Neural cell (in vitro differentiated cells): ENCODE data around the gene LTBP1. TPM values are rescaled to one million over a fixed set of nuclear protein-coding genes. Genes with fewer than 3 reads are reported as not detected.

Experiments
- H2AFZ ChIP-seq: fragments of 200-600, 300-800 bp; sonication (generic), shearing (Covaris generic); 2 replicates; pipeline ENCODE4 v1.6.0; 2014; ENCODE audit warnings: low read depth, mild to moderate bottlenecking, antibody characterized with exemption, low read length, moderate library complexity
- H3F3A ChIP-seq: fragments of 200-600 bp; shearing (Covaris generic); 2 replicates; pipeline ENCODE4 v1.6.1; 2016; ENCODE audit warnings: mild to moderate bottlenecking, moderate library complexity, mixed read lengths, antibody characterized with exemption, low read length; ENCODE audit not compliant: insufficient read depth, poor library complexity, severe bottlenecking
- H3K27ac ChIP-seq: fragments of 200-600, 300-800 bp; sonication (generic), shearing (Covaris generic); 2 replicates; pipeline ENCODE4 v1.5.1; 2014; ENCODE audit warnings: mild to moderate bottlenecking, low read length, moderate library complexity
- H3K27me3 ChIP-seq: fragments of 300-800, 200-600 bp; sonication (generic), shearing (Covaris generic); 2 replicates; pipeline ENCODE4 v1.6.0; 2014; ENCODE audit warnings: mild to moderate bottlenecking, low read depth, low read length, moderate library complexity; ENCODE audit not compliant: insufficient read depth
- H3K36me3 ChIP-seq: fragments of 300-800, 200-600 bp; sonication (generic), shearing (Covaris generic); 2 replicates; pipeline ENCODE4 v1.5.1; 2014; ENCODE audit warnings: mild to moderate bottlenecking, antibody characterized with exemption, low read length, moderate library complexity; ENCODE audit not compliant: insufficient read depth
- H3K4me2 ChIP-seq: fragments of 300-800, 200-600 bp; sonication (generic), shearing (Covaris generic); 2 replicates; pipeline ENCODE4 v1.6.0; 2014; ENCODE audit warnings: mild to moderate bottlenecking, low read length
- H3K4me3 ChIP-seq: fragments of 300-800, 200-600 bp; sonication (generic), shearing (Covaris generic); 2 replicates; pipeline ENCODE4 v1.5.1; 2014; ENCODE audit warnings: mild to moderate bottlenecking, low read length, moderate library complexity
- H3K79me2 ChIP-seq: fragments of 200-600 bp; shearing (Covaris generic); replicated peaks from 2 replicates; pipeline ENCODE4 v1.6.0; 2014; ENCODE audit warnings: mild to moderate bottlenecking, low read length, moderate library complexity; ENCODE audit not compliant: insufficient read depth
- H3K9ac ChIP-seq: fragments of 300-800, 200-600 bp; sonication (generic), shearing (Covaris generic); 2 replicates; pipeline ENCODE4 v1.6.1; 2016; ENCODE audit warnings: mild to moderate bottlenecking, low read length, mixed read lengths
- H3K9me2 ChIP-seq: fragments of 200-600 bp; shearing (Covaris generic); 2 replicates; pipeline ENCODE4 v1.6.1; 2016; ENCODE audit warnings: mild to moderate bottlenecking, low read length, mixed read lengths; ENCODE audit not compliant: insufficient read depth
- H3K9me3 ChIP-seq: fragments of 200-600, 300-800 bp; sonication (generic), shearing (Covaris generic); 2 replicates; pipeline ENCODE4 v1.6.1; 2016; ENCODE audit warnings: mild to moderate bottlenecking, mixed run types, low read length, moderate library complexity, mixed read lengths
- H4K20me1 ChIP-seq: fragments of 200-600 bp; shearing (Covaris generic); 2 replicates; pipeline ENCODE4 v1.6.1; 2016; ENCODE audit warnings: mild to moderate bottlenecking, mixed run types; ENCODE audit not compliant: insufficient read depth
- EP300 ChIP-seq: fragments of 450-650 bp; conservative IDR thresholded peaks from 2 replicates; pipeline ENCODE4 v1.6.1; 2014; ENCODE audit warnings: antibody characterized with exemption, mild to moderate bottlenecking, moderate library complexity; ENCODE audit not compliant: poor library complexity, severe bottlenecking
- EZH2 ChIP-seq: fragments of 200-600, 300-800 bp; shearing (Covaris generic), sonication (generic); IDR thresholded peaks from 2 replicates; pipeline ENCODE4 v1.6.1; 2014; ENCODE audit warnings: antibody characterized with exemption, low read length, borderline replicate concordance, mild to moderate bottlenecking; ENCODE audit not compliant: insufficient read depth, poor library complexity, severe bottlenecking
- MXI1 ChIP-seq: fragments of 450-650 bp; conservative IDR thresholded peaks from 2 replicates; pipeline ENCODE4 v1.6.1; 2014; ENCODE audit warnings: antibody characterized with exemption, mild to moderate bottlenecking; ENCODE audit not compliant: poor library complexity, severe bottlenecking
- POLR2AphosphoS5 ChIP-seq: IDR thresholded peaks from 2 replicates; pipeline ENCODE4 v1.6.1; 2012
- RAD21 ChIP-seq: fragments of 450-650 bp; conservative IDR thresholded peaks from 2 replicates; pipeline ENCODE4 v1.6.1; 2014; ENCODE audit warnings: antibody characterized with exemption, mild to moderate bottlenecking, moderate library complexity
- SMC3 ChIP-seq: fragments of 450-650 bp; conservative IDR thresholded peaks from 2 replicates; pipeline ENCODE4 v1.6.1; 2014; ENCODE audit warnings: antibody characterized with exemption, mild to moderate bottlenecking, moderate library complexity; ENCODE audit not compliant: poor library complexity
- TAF1 ChIP-seq: IDR thresholded peaks from 2 replicates; pipeline ENCODE4 v1.6.1; 2012; ENCODE audit warnings: low read depth
- polyA plus RNA-seq: library from polyadenylated mRNA; depleted of rRNA; stranded (reverse); fragments of >200 nt; gene quantifications from 2 replicates; pipeline ENCODE4 v1.2.3, GENCODE V29; 2014
- TF ChIP-seq, protein P1 (sequence below): IDR thresholded peaks from 2 replicates; pipeline ENCODE4 v1.6.1; 2012; ENCODE audit warnings: borderline replicate concordance
- TF ChIP-seq, protein P2 (sequence below): fragments of 450-650 bp; IDR thresholded peaks from 2 replicates; pipeline ENCODE4 v1.5.1; 2014; ENCODE audit warnings: antibody characterized with exemption, mild to moderate bottlenecking, moderate library complexity; ENCODE audit not compliant: poor library complexity, severe bottlenecking

LTBP1 gene
- polyA plus RNA-seq, 1 donor from 2014 or later, result 1.8 TPM

DNA sequence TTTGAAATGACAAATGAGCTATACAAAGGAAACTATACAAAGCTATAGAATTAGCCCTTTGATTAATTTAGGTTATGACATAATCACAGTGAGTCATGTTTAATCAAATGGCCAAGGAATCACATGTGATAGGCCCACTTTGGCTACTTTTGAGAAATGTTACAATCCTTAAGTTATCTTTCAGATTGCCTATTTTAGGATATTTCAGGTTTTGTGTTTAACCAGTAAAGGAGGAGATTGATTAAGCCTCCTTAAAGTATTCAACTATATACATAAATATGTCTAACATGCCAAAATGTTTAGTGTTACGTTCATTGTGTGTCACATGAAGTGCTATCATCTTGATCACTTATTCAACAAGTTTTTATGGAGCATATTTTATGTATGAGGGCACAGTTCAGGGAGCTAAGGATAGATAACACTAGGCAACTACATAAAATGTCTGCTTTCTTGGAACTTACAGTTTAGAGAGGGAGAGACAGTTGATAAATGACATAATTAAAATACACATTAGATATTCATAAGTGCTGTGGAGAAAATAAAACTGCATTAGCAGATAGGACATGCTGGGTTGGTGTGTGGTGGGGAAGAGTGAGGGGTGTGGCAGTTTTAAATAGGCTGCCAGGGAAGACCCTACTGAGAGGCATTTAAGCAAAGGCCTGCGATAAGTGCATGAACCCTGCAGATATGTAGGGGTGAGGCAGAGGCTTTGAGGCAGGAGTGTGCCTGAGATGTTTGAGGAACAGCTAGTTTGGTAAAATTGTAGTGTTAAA lies 77.2 kb downstream of the LTBP1 start:
- TF ChIP-seq, protein P1, sequence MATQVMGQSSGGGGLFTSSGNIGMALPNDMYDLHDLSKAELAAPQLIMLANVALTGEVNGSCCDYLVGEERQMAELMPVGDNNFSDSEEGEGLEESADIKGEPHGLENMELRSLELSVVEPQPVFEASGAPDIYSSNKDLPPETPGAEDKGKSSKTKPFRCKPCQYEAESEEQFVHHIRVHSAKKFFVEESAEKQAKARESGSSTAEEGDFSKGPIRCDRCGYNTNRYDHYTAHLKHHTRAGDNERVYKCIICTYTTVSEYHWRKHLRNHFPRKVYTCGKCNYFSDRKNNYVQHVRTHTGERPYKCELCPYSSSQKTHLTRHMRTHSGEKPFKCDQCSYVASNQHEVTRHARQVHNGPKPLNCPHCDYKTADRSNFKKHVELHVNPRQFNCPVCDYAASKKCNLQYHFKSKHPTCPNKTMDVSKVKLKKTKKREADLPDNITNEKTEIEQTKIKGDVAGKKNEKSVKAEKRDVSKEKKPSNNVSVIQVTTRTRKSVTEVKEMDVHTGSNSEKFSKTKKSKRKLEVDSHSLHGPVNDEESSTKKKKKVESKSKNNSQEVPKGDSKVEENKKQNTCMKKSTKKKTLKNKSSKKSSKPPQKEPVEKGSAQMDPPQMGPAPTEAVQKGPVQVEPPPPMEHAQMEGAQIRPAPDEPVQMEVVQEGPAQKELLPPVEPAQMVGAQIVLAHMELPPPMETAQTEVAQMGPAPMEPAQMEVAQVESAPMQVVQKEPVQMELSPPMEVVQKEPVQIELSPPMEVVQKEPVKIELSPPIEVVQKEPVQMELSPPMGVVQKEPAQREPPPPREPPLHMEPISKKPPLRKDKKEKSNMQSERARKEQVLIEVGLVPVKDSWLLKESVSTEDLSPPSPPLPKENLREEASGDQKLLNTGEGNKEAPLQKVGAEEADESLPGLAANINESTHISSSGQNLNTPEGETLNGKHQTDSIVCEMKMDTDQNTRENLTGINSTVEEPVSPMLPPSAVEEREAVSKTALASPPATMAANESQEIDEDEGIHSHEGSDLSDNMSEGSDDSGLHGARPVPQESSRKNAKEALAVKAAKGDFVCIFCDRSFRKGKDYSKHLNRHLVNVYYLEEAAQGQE, result no peak
- TF ChIP-seq EZH2, result no peak
- TF ChIP-seq RAD21, result no peak
- no peak for TF ChIP-seq POLR2AphosphoS5
- TF ChIP-seq EP300, result no peak
- TF ChIP-seq, protein P2, sequence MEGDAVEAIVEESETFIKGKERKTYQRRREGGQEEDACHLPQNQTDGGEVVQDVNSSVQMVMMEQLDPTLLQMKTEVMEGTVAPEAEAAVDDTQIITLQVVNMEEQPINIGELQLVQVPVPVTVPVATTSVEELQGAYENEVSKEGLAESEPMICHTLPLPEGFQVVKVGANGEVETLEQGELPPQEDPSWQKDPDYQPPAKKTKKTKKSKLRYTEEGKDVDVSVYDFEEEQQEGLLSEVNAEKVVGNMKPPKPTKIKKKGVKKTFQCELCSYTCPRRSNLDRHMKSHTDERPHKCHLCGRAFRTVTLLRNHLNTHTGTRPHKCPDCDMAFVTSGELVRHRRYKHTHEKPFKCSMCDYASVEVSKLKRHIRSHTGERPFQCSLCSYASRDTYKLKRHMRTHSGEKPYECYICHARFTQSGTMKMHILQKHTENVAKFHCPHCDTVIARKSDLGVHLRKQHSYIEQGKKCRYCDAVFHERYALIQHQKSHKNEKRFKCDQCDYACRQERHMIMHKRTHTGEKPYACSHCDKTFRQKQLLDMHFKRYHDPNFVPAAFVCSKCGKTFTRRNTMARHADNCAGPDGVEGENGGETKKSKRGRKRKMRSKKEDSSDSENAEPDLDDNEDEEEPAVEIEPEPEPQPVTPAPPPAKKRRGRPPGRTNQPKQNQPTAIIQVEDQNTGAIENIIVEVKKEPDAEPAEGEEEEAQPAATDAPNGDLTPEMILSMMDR, result no peak
- TF ChIP-seq MXI1, result no peak
- TF ChIP-seq SMC3, result no peak
- no peak for TF ChIP-seq TAF1
- Histone ChIP-seq H3K27me3 (no peaks in the 10 kb centered on the region), H3K9ac (no peak overlapping the region), H3K9me2 (no peaks in the 10 kb centered on the region), H3K79me2 (no peaks in the 10 kb centered on the region), H3K4me2 (no peak overlapping the region), H3K4me3 (no peak overlapping the region), H3K27ac (no peak overlapping the region), H4K20me1 (no peaks in the 10 kb centered on the region), H3F3A (no peaks in the 10 kb centered on the region), H3K36me3 (no peaks in the 10 kb centered on the region), H3K9me3 (no peaks in the 10 kb centered on the region), H2AFZ (no peak overlapping the region)

DNA sequence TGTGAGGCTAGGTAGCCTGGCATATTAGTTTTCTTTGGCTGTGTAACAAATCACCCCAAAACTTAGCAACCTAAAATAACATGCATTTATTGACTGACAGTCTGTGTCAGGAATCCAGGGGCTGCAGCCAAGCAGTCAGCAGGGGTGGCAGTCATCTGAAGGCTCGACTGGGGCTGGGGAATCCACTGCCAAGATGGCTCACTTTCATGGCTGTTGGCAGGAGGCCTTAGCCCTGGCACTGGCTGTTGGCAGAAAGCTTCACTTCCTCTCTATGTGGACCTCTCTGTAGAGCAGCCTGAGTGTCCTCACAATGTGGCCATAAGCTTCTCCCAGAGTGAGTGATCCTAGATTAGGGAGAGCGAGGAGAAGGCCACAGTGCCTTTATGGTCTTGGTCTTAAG lies 78.0 kb downstream of the LTBP1 start:
- no peaks in the 10 kb centered on the region for H3K79me2 ChIP-seq
- H3K27me3 ChIP-seq, result no peaks in the 10 kb centered on the region
- no peak overlapping the region for H3K4me3 ChIP-seq
- no peaks in the 10 kb centered on the region for H3K36me3 ChIP-seq
- no peaks in the 10 kb centered on the region for H3K9me3 ChIP-seq
- no peak overlapping the region for H3K9ac ChIP-seq
- no peak overlapping the region for H3K27ac ChIP-seq
- H2AFZ ChIP-seq, result no peak overlapping the region
- no peaks in the 10 kb centered on the region for H3K9me2 ChIP-seq
- no peaks in the 10 kb centered on the region for H3F3A ChIP-seq
- TF ChIP-seq SMC3 (no peak), EP300 (no peak), MXI1 (no peak), EZH2 (no peak), TAF1 (no peak), RAD21 (no peak), POLR2AphosphoS5 (no peak)
- TF ChIP-seq, protein P2, result no peak
- TF ChIP-seq, protein P1, result no peak
- H3K4me2 ChIP-seq, result no peak overlapping the region
- H4K20me1 ChIP-seq, result no peaks in the 10 kb centered on the region
